HG03039 (cell line): Measurements from ENCODE around the gene RNFT2.

Source experiments
- ATAC-seq: cut with Tn5 transposase; IDR thresholded peaks from one replicate; pipeline ENCODE4 v1.9.1; 2021; ENCODE audit warnings: mild to moderate bottlenecking, moderate library complexity; ENCODE audit not compliant: unreplicated experiment

The RNFT2 gene

DNA sequence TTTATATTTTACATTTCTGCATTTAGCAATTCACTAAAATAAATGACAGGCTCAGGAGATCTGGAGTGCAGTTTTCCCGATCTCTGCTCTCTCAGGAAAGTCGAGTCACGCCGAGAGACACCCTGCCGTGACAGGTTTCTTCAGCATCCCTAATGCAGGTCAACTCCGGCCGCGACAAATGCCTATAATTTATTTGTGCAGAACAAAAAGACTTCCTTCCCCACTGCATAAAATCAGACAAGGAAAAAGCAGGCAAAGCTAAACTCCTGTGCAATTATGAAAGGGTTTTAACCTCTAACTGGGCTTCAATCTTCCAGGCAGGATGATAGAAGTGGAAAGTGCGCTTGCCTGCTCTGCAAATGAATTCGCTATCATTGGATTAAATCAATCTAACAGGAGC lies 28.3 kb upstream of the RNFT2 start:
- no peak for ATAC-seq

DNA sequence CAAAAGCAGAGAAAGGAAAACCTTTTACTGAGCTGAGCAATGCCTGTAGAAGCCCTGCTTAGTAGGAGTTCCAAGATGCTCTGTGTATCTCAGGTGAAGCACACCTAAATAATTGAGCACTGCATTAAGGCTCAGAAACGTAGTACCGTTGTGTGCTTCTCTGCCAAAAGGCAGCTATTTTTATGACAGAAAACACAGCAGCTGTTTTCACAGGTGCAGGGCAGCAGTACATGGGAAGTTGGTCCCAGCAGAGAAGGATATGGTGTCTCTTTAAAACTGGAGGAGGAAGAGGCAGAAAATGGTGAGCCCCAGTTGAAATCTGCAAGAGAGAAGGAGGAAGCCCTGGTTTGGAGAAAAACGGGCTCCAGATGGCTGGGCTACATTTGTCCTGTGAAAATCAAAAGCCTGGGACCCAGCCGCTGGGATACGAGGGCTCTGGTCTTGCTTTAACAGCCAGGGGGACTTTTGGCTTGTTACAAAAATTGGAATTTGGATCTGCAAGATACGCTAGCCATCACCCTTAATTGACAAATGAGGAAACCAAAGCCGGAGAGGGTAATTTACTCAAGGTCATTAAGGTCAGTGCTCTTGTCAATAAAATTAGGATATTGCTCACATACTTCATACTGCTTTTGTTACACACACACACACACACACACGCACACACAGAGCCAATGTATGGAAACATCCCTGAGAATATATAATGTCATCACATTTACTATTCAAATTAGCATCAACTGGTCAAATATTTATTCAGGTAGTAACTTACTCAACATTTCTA lies 27.6 kb upstream of the RNFT2 start:
- no peak for ATAC-seq

DNA sequence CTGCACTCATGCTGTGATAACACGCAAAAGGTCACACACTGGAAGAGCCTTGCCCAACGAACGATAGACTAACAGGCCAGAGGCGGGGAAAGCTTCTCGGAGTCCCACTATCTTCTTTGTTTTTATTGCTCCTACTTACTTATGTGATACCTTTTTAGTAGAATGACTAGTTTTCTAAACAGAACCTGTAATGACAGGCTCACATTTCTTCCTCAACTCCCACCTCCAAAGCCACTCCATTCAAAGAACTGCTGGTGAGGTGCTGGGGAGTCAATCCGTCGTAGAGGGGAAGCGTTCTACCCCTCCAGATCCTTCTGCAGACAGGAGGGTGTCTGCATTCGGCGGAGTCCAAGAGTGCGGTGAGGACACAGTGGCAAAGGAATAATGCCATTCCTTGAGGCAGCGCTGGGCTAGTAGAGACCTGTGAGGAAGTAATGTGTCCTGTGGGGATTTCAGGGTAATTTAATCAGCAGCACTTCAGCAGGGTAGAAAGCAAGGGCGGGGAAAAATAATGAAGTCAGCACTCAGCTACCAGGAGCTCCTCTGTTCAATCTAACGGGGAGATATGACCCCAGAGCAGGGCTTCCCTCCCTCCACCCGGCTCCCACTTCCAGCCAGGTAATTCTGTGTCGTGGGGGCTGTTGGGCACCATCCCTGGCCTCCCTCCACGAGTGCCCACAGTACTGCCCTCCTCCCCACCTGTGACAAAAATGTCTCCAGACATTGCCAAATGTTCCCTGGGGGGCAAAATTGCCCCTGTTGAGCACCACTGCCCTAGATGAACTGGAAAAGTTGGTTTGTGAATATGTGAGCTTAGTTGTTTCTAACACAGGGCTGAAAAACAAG lies 25.4 kb upstream of the RNFT2 start:
- ATAC-seq, result no peak

DNA sequence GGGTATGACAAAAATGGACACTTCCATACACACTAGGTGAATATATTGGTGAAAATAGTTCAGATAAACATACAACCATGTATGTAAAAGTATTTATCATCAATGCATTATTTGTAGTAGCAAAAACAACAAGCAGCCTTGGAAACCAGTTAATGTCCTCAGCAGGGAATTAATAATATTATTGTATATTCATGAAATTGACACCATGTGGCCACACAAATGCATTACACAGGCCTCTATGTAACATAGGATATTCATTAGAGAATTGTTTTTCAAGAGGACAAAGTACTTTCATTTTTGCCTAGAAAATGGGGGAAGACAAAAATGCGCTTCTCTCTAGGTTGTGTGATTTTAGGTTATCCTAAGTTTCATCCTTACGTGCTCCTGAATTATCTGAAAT lies 24.6 kb upstream of the RNFT2 start:
- no peak for ATAC-seq

DNA sequence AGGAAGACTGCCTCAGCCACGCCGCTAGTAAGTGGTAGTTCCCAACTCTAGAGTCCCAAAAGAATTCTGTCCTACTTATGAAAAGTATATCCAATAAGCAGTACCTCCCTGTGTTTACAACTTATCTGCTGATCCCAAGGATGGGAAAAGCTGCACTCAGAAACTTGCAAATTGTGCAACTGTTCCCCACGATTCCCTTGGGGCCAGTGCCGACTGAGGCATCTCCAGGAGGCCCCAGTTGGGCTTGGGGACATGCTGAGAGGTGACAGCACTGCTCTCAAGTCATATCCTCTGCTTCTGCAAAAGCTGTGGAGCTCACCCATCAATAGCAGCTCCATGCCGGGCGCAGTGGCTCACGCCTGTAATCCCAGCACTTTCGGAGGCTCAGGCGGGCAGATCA lies 23.9 kb upstream of the RNFT2 start:
- no peak for ATAC-seq

DNA sequence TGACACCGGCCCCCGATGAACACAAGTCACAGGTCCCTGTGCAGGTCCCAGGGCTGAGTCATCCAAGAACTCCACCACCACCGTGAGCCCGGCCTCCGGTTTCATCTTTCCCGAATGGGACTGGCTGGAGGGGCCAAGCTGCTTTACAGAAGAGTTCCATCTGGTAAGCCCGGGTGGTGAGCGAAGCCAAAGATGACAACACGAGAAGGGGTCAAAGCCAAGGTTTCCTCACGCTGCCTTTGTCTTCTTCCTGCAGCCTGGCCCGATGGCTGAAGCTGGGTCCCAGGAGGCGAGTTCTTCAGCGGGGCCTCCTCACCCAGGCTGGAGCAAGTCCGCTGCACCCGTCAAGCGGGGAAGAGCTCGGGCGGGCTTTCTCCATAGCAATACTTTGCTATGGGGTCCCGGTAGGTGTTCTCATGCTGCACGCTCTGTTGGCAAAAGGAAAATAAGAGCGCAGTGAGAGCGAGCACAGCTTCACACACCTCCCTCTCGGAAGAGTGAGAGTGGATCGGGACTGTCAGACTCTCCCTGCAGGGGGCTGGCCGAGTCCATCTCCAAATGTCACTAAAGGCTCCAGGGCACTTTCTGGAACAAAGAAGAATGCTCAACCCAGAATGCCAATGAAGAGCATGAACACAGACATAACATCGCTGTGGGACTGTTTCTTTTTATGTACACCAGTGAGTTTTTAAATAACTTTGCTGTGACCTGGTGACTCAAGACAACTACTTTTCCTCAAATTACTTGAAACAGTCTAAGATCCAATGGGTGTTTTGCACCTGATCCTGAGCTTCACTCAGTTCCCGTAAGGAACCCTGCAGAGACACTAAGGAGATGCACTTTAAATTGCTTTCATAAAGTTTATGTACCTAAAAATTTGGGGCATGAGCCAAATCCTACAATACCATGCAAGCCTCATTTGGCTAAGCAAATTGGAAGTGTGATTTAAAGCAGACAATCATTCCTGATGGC lies 20.4 kb upstream of the RNFT2 start:
- ATAC-seq, result no peak

DNA sequence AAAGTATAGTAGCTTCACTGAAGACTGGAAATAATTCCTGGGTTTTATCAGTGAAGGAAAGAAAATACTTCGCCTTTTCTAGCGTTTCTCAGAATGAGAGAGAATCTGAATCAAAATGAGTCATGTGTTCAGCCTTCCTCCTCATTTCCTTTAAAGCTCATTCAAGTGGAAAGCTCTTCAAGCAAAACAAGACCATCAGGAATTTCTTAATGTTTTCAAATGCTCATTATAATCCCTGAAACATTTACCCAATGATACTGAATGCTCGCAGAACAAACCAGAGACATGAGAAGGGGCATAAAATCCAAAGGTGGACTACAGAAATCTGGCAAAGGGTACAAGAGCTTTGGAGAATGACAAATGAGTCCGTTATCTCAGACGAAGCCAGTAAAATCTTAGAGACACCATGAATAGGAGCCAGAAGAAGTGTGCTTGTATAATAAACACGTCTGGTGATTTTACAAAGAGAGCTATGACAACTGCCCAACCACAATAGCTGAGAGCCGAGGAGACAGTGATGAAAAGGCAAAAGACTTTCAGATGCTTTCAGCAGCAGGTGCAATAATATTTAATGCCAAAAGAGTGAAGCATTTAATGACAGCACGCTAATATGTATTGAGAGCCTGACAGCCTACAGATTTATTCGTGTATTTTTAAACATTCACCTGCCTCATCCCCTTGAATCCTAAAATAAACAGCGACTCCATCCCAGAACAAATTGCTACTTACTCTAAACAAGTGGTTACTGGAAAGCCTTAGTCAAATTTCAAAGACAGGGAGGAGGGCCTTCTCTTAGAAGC lies 19.3 kb upstream of the RNFT2 start:
- ATAC-seq, result no peak

DNA sequence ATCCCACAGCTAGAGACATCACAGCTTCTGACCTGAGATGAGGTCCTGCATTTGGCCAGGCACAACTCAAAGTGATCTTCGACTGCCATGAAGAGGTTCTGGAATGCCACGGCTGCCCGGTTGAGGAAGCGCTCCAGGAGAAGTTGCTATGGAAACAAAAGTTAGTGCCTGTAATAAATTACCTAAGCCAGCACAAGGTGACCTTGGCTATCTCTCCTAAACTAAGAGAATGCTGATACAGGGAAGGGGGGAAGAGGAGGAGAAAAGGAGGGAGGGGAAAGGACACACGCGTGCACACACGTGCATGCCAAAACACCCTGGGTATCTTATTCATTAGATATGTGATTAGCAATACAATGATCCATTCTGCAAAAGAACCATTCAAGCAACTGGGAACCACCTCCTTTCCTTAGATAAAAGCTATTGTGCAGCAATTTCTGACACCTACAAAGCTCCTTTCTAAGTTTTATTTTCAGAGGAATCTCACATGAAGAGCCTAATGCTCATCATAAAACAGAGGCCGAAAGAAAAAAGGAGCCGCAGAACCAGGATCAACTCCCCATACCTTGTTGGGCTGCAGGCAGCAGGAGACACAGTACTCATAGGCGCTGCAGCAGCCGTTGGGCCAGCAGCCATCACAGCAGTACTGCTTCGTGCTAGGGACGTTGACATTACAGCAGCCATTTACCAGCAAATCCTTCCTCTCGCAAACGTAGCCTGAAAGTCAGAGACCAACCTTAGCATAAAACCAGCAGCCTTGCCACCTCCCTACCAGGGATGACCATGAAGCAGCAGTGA lies 18.2 kb upstream of the RNFT2 start:
- ATAC-seq, result no peak

DNA sequence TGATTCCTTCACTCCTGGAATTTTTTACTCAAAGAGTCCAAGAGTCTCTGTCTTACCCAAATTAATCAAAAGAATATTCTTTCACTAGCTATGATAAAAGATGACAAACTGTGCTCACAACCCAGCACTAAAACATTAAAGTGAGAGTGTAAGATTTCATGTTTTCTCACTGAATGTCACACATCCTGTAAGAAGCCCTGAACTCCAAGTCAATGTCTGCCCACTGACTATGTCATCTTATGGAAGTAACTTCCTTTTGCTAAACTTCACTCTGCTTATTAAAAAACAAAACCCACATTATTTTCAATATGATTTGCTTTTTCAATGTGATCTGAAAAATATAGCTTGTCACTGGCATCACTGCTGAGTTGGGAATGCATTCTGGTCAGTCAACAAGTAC lies 15.9 kb upstream of the RNFT2 start:
- ATAC-seq, result no peak

DNA sequence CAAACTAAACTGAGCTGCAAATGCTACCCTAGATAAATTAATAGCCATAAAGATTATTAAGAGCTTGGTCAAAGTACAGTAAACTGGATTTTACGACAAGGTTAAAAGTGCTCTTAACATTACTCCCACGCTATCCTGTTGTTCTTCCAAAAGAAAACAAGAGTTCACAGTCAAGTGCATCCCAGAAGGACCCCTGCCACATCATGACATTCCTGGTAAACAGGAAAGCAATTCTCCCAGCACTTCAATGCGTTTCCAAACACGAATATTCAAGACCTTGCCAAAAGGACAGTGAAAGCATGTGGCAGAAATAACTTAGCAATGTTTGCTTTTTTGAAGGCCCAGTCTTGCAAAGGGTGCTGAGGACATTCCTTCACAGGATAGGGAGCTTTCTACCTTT lies 11.4 kb upstream of the RNFT2 start:
- ATAC-seq, result no peak

DNA sequence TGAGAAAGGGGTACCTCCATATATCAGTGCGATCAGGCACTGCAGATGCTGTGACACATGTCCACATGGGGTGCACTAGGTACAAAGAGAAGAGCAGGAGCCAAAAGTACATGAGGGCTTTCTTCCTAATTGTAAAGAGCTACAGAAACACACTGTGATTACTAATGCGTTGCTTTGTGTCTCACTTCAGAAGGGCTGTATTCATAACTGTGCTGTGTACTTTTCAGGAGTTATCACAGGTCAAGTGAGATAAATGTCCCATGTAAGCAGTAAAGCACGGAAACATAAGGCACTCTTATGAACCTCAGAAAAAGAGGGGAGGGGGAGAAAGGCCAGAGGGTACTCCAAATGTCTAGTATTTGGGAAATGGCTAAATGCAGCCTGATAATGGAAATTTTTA lies 10.9 kb upstream of the RNFT2 start:
- ATAC-seq, result no peak

DNA sequence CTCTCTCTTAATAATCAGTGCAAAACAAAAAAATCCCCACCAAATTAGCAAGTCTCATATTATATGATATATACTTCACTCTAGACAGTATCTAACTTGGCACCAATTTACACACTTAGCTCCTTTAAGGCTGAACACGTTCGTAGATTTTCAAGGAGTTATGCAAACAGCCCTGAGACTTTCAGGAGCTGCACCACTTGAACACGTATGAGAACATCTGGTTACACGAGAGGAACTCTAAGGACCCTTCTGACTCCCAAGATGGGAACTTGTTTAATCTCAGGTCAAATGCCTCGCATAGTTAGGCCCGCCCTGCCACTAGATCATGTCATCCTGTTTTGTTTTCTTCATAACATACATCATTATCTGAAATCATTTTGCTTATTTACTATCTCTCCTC lies 10.2 kb upstream of the RNFT2 start:
- ATAC-seq, result no peak

DNA sequence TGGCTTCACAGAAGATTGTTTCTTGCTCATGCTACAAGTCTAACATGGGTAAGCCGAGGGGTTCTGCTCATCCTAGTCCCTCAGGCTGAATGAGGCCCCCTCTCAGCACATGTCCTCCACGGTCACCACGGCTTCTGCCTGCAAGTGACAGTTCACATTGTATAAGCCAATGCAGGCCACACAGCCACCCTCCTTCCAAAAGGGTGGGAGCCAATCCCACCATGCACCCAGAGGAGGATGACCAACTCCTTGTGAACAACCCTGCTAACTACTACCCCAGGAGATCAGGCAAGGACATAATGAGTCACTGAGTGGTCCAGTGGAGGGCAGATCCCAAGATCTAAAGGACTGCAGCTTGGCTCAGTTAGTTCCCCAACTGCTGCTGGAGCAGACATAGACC lies 6.3 kb upstream of the RNFT2 start:
- ATAC-seq, result no peak

DNA sequence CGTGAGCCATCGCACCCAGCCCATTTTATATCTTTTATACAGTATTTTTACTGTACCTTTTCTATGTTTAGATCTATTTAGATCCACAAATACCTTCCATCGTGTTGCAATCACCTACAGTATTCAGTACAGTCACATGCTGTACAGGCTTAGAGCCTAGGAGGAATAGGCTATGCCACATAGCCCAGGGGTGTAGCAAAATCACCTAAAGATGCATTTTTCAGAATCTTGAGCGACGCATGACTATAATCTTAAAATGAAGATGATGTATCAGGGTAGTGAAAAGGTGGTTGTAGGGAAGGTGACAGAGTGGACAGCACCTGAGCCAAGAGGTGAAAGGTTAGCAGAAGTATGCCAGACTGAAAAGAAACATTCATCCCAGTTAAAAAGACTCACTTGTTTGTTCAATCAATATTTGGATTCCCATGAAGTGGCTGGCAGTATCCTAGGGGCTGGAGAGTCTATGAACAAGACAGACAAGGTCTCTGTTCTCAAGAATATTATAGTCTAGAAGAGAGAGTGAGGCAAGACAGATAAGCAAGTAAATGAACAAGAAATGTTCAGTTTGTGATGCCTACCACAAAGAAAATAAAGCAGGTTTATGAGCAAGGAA lies 3.9 kb upstream of the RNFT2 start:
- no peak for ATAC-seq

DNA sequence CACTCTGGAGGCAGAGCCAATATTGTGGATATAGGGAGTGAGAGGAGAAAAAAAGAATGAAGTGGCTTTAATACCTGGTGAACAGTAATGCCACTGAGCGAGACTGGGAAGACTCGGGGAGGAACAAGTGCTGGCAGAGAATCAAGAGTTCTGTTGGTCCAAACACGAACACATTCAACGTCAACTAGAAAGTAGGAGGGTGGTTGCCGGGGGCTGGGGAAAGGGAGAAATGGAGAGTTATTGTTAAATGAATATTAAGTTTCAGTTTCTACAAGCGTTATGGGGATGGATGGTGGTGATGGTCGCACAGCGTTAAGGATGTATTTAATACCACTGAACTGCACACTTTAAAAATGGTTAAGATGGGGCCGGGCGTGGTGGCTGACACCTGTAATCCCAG lies 3.0 kb upstream of the RNFT2 start:
- ATAC-seq, result no peak

DNA sequence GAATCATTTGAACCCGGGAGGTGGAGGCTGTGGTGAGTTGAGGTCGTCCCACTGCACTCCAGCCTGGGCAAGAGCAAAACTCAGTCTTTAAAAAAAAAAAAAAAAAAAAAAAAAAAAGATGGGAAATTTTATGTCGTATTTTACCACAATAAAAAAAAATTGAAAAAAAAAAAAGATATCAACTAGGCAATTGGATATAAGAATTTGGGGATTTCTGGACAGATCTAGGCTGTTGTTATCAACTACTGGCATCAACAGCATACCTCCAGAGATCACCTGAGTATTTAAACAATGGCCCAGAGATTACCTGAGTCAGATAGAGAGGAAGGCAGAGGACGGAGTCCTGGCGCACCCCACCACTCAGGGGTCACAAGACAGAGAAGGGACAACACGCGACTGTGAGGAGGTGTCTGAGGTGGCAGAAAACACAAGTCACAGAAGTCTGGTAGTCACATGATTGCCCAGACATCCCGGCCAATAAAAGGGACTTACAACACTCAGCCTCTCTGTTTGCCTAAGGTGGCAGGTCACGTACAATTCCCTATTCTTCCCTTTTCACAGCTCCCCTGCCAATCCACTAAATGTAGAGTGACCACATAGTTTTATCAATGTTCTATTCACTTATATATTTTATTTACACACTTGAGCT lies 2.0 kb upstream of the RNFT2 start:
- no peak for ATAC-seq

DNA sequence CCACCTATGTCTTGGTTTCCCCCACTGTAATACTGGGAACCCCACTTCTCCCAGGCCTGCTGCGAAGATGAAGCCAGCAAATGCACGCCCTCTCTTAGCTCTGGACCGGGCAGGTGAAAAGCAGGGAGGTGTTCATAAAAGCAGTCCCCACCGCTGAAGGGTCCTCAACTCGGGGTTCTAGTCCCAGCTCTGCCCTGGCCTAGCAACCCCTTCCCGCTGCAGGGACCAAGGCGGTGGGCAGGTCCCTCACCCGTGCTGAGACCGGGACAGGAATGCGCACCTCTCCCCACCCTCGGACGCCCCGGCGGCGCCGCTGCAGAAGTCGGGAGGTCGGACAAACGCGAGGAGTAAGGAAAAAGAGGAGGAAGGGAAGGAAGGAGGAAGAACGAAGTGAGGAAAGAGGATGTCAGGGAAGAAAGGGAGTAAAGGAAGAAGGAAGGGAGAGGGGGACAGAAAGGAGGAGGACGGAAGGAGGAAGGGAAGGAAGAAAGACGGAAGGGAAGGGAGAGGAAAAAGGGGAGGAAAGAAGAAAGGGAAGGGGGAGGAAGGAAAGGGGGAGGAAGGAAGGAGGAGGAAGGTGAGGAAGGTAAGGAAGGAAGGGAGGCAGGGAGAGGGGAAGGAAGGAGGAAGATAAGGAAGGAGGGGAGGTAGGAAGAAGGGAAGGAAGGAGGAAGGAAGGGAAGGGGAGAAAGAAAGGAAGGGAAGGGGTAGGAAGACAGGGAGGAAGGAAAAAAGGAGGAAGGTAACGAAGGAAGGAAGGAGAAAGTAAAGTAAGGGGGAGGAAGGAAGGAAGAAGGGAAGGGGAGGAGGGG lies 947 bp upstream of the RNFT2 start:
- ATAC-seq, result no peak

DNA sequence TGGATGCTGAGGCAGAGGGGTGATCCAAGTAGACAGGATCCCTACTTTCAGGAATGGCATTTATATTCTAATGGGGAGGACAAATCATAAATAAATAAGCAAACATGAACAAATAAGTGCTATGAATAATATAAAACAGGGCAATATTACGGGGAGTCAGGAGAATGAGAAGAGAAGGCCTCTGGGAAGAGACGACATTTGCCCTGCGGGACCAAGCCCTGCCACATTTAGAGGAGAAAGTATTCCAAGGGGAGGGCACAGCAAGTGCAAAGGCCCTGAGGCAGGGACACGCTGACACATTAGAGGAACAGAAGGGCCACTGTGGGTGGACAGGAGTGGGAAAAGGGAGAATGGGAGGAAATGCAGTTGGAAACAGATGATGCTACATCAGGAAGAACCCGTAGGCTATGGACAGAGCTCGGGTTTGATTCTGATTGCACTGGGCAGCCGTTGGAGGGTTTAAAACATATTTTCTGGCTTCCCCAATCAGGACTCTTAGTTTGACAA lies 1.3 kb downstream of the RNFT2 start:
- no peak for ATAC-seq
